Activated CD8-positive, alpha-beta memory T cell treated with anti-CD3 and anti-CD28 coated beads, Interleukin-2, amount 50 U/mL, for 1 hour (primary cell): ENCODE measurements around the gene NCAPG2.
"Not testable (repeated sequence)": the region's sequence is repeated elsewhere in the genome, so short reads cannot be mapped to it uniquely, and the experiment has no call there.

ENCODE experiments used
- DNase-seq: peaks from one replicate; pipeline ENCODE4 v3.0.0-alpha.2; 2020; ENCODE audit errors: extremely low read depth

NCAPG2 gene

DNA sequence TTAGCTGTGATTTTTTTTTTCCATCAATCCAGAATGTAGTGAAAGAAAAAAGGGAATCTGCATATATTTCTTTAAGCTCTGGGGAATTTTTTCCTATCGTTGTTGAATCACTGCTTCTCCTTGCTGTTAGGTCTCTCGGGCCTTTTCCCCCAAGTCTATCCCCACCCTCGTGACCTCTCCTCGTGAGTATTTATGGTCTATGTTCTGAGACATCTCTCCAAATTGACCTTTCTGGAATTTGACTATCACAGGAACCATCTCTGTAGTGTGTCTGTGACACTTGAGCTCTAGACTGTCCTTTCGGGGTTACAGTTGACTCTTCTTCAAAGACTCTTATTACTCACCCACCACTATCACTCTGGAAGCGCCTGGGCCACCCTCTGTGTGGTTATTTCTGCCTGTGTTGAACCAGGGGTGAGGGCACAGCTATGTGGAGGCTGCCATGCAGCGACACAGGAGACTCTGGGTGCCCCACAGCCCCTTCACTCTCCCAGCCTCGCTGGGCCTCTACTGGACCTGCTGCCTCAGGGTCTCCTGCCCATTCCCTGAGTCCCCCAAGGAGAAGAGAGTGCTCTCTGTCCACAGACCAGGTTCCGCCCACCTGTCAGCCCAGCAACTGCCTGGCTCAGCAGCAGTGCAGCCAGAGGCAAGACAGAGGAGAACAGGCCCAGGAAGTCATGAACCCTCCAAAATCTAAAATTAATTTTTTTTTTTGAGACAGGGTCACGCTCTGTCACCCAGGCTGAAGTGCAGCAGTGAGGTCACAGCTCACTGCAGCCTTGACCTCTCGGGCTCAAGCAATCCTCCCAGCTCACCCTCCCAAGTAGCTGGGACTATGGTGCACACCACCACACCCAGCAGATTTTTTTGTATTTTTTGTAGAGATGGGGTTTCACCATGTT, 71.3 kb downstream of the NCAPG2 start:
- DNase-seq, result no peak

DNA sequence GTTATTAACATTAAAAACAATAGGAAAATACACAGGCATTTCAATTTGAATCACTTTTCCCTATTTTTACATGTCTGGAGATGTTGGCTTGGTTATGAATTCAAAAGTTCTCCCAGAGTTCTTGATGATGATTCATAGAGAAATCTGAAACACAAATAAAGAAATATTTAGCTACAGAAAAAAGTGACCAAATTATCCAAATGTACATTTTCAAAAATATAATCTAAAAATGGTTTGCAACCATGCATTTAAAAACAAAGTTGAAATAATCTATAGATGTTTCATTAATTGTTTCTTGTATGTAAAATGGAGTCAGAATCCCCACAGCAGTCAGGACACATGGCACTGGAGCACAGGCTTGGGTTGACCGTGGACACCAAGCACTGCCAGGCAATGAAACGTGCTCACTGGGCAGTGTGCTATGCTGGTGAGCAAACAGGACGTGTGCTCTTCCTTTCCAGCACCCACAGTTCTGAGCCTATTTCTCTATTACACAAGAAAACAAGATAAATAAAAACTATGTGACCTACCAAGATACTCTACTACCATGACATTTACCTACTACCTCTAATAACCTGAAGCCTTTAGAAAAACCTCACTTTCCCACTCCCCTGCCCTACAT, 72.9 kb downstream of the NCAPG2 start:
- DNase-seq, result no peak

DNA sequence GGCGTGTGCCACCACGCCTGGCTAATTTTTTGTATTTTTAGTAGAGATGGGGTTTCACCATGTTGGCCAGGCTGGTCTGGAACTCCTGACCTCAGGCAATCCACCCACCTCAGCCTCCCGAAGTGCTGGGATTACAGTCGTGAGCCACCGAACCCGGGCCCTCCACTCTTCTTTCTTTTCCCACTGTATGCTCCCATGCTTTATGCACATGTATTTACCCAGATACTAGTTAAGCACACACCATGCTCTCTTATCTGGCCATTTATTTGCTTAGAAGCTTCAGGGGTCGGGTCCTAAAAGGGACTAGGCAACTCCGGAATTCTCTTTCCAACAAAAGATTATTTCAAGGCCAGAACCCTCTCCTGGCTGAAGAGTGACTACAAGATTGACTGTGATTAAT, 78.3 kb downstream of the NCAPG2 start:
- not testable (repeated sequence) for DNase-seq

DNA sequence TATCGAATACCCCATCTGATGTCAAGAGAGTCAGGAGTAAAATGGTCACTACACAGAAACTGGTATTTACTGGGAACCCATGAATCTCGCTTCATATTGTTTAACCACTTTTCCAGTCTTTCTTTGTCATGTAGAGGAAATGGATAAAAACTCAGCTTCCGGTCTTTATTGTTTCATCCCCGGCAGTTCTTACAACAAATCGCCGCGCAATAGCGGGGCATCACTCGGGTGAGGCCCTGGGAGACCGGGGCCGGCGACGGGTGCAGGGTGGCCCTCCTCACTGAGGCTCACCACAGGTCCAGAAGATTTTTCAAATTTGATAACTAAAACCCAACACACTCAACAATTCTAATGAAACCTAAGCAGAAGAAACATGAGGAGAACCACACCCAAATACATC, 81.4 kb downstream of the NCAPG2 start:
- DNase-seq, result no peak

DNA sequence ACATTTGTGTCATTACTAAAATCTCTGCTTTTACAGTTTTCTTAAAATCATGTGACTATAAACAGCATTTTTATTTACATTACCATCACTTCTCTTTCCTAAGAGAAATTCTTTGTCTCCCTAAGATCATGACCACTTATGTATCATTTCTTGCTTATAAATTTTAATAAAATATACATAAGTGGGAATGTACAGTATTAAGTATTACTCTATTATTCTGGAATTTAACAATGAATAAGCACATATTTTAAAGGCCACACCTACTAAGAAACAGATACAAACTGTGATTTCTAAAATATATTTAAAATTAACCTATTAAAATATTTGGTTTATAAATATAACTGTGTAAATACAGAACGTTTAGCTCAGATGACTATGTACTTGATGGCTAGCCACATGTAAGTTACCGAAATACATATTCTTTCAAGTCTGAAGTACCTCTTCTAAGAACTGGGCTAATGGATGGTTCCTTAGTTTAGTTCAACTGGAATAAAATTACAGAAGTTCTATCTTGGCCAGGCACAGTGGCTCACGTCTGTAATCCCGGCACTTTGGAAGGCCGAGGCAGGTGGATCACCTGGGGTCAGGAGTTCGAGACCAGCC, 83.7 kb downstream of the NCAPG2 start:
- no peak for DNase-seq

DNA sequence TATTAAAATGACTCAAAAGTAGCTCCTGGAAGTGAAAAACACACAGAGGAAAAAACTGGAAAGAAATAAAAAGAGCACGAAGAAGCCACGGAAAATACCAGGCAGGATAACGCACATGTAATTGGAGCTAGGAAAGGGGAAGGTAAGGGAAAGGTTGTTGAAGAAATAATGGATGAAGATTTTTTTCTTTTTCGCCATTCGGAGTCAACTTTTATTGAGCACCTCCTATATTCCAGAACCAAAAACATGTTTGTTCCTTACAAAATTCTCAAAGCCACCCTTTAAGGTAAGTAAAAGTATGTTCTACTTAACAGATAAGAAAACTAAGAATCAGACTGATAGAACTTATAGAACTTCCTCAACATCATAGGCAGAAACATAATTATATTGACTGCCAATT, 84.2 kb downstream of the NCAPG2 start:
- no peak for DNase-seq

DNA sequence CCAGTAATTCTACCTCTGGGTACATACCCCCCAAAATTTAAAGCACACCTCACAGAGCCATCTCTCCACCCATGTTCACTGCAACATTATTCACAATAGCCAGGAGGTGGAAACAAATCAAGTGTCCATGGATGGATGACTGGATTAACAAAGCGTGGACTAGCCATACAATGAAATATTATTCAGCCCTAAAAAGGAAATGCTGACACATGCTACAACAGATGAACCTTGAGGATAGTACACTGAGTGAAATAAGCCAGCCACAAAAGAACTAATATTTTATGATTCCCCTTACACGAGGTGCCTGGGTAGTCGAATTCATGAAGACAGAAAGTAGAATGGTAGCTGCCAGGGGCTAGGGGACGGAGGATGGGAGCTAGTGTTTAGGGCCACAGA, 85.9 kb downstream of the NCAPG2 start:
- no peak for DNase-seq

DNA sequence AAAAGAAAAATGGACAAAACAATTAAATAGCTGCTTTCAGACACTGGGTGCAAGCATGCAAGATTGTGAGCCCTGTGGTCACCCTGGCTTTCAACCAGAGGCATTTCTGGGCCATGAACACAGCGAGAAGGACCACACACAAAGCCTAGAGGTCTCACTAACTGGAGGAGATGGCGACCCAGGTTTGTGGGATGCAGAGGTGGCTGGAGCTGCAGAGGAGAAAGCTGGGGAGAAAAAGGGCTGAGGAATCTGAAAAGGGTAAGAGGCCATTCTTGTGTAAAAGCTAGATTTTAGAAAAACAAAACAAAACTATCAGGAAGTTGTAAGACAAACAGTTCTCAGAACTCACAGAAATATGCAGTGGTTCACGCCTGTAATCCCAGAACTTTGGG, 86.9 kb downstream of the NCAPG2 start:
- DNase-seq, result no peak

DNA sequence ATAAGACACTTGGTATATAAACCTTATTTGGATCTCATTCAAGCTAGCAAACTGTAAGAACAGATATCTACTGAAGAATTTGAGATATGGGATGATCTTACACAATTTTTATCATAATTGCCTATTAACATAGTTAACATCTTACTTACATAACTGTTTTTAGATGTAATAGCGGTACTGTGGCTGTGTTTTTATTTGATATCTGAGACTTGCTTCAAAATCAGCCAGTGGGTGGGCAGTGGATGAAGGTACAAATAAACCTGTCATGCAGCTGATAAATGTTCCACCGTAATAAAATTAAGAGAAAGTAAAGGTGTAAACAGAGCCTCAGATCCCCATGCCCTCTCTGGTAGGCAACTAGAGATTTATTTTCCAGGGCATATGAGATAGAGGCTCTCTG, 88.6 kb downstream of the NCAPG2 start:
- DNase-seq, result no peak

DNA sequence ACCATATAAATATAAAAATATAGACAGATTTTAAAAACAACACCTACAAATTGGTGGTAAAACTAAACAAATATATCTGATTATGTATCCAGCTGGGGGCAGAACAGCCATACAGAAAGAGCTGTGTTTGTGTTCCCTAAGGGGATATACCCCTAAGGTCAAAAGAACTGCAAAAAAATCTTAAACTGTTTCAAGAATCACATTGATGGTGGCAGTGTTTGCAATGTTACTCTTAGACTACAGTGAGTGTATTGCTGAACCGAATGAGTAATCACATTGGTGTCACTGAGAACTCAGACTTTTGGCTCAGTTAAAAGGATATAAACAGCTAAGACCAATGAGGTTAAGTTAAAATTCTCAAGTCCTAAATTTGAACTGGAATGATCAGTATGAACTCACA, 89.9 kb downstream of the NCAPG2 start:
- no peak for DNase-seq

DNA sequence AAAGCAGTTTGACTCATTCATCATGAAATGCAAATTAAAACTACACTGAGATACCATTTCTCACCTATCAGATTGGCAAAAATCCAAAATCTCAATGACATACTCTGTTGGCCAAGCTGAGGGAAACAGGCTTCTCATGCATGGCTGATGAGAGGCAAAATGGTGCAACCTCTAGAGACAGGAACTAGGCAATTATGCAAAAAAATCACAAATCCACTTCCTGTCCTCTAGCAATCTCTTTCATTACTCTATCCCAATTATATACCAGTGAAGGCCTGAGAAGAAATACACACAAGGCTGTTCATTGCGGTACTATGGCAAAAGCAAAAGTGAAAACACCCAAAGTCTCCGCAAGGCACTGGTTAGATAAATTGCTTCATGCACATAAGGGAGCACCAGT, 91.1 kb downstream of the NCAPG2 start:
- DNase-seq, result no peak

DNA sequence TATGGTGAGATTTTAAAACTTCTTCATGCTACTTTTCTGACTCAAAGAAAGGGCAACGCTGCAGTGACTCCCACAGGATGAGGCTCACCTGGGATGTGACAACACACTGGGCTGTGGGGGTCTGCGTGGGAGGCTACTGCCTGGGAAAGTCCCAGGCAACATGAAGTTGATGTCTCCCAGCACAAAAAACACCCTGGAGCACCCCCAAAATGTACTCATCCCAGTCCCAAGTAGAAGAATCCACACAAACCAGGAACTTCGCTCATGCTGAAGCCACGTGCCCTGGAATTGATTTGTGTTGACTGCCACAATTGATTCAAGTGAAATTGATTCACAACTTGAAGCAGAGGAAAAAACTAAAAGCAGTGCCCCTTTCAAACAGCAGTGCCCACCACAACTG, 92.1 kb downstream of the NCAPG2 start:
- no peak for DNase-seq

DNA sequence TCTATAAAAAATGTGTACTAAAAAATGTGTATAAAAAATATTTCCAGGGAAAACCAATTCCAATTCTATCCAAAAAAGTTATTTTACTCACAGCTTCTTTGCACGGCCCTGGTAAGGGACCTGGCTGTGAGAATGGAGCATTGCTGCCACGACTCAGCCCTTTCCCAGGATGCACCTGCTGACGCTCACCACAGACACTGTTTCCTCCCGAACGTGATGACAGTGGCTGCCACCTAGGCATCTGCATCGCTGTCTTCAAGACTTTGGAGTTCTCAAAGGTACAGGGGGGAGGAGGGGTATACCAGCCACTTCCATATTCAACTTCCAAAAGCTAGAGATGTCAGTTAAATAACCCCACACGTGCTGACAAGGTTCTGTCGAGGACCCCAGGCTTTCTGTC, 93.1 kb downstream of the NCAPG2 start:
- DNase-seq, result no peak

DNA sequence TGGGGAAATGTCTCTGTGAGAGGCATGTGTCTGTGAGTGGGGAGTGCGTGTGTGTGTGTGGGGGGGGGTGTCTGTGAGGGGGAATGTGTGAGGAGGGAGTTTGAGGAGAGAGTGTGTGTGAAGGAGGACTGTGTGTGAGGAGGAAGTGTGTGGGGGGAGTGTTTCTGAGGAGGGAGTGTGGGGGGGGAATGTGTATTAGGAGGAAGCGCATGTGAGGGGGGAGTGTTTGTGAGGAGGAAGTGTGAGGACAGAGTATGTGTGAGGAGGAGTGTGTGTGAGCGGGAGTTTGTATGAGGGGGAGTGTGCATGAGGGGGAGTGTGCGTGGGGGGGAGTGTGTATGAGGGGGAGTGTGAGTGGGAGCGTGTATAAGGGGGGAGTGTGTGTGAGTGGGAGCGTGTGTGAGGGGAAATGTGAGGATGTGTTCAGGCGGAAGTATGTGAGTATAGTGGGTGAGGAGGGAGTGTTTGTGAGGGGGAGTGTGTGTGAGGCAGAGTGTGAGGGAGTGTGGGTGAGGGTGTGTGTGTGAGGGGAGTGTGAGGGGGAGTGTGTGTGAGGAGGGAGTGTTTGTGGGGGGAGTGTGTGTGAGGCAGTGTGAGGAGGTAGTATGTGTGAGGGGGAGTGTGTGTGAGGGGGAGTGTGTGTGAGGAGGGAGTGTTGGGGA, 95.2 kb downstream of the NCAPG2 start:
- DNase-seq, result no peak

DNA sequence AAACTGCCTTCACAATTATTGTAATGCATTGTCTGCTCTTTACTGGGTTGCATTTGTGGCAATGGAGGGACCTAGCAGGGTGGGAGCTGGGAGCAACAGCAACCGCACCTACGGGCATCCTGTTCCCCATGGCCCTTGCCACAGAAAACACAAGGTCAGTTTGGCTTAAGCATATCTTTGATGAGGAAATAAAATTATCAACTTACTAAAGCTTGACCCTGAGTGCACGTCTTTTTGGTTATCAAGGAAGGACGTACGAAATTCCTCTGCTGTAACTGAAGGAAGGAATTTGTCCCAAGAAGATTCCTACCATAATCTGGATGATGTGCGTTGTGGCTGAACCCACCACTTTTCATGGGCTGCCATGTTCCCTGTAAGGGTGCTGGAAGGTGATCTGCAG, 97.0 kb downstream of the NCAPG2 start:
- DNase-seq, result no peak

DNA sequence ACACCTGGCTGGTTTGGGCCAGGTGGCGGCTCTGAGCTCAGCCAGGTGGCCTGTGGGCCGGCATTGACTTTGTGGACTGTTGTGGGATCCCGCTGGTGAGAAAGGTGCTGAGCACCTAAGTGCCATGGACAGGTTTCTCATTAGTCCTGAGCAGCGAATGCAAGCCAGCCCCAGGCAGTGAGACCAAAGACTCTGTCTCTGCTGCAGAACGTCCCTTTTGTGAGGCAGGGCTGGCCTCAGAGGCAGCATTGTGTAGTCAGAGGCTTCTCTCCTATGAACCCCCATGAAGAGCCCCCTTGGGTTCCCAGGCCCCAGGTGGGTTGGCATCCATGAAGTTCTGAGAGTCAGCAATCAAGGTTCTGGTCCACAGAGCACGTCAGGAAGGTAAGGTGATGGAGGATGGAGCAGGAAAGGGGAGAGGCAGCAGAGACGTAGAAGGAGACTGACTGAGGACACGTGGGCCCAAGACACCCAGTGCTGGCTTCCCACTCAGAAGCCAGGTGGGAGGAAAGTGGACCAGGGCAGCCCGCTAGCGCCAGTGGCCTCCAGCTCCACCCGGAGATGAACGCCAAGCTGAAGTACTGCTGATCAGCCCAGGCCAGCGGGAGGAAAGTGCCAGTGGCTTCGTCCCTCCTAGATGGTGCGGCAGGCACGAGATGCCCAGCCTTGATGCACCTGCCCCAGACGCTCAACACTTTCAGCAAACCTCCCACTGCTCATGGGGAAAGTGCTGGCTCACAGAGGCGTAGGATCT, 97.8 kb downstream of the NCAPG2 start:
- no peak for DNase-seq

DNA sequence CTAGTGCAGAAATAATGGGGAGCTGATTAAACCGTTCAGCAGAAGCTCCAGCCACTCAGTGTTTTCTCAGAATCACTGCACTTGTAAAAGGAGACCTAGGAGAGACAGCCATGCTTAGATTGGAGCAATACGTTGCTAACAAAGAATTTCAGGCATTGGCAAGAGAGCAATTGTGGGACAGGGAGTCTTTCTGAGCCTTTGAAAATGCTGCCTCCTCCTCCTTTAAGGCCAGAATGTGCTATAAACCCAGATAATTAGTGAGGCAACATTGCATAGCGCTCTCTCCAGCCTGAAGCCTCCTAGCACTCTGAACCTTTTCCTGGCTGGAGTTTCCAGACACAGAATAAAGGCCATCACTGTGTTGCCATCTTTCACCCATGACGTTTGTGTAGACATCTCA, 98.5 kb downstream of the NCAPG2 start:
- DNase-seq, result no peak

DNA sequence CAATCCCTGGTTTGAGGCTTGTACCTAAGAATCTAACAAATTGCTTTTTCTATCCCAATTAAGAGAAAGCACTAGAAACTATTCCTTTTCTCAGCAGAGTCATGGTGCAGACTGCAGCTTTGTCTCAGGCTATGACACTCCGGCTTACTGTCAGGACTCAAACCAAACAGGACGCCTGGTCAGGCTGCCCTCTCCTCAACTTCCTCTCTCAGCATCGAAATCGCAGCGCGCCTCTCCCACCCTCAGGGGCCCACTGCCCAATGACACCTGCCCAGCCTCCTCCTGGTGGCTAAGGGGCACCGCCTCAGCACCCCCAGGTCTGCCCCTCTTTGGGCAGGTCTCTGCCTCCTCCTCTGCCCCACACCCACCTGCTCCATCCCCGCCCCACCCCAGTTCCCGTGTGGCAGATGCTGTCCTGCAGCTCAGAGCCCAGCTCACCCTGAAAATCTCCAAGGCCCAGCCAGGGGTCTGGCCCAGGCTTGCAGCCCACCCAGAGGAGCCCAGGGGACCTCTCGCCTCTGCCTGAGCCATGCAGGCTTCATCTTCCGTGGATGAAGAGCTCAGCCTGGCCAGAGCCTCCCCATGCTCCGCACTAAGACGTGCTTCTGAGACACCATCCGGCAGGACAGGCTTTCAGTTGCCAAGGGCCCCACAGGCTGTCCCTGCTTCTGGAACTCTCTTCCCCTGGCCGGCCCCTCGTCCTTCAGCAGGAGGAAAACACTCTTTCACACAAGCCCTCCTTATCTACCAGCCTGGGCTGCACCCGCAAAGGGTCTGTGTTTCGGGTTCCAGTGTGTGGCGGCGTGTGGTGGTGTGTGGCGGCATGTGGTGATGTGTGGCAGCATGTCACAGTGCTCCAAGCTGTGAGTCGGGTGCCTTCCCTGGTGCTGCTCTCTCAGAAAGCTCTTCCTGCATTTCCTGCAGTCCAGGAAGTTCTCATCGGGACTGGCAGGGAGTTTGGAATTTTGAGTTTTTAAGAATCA, 100.5 kb downstream of the NCAPG2 start:
- no peak for DNase-seq

DNA sequence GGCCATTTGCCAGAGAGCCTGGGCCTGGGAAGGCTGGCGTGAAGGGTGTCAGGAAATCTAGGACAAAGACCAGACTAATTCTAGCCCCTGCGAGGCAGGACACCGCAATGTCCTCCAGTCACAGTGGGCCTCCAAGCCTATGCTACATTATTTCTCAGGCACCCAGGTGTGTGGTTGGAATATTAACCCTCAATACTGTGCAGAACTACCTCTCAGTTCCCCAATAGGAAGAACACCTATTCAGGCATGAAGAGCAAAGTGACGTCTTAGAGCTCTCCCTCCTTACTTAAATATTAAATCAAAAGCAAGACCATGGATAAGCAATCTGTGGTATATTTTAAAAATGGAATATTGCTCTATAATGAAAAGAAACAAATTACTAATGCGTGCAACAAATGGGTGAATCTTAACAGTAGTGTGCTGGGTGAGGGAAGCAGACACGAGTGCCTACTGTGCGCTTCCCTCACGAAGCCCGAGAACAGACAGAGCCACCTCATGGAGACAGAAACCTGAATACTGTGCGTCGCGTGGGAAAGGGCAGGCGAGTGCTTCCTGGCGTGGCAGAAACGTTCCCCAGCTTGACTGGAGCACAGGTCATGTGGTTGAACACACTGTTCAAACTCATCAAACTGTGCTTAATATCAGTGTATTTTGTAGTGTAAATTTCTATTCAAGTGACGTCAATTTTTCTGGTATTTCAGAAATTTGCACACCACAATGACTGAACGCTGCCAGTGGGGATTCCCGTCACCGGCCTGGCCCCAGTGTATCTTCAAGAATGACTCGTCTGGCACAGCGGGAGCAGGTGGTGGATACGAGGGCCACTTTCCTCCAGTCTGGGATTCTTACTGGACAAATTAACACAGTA, 101.5 kb downstream of the NCAPG2 start:
- no peak for DNase-seq

DNA sequence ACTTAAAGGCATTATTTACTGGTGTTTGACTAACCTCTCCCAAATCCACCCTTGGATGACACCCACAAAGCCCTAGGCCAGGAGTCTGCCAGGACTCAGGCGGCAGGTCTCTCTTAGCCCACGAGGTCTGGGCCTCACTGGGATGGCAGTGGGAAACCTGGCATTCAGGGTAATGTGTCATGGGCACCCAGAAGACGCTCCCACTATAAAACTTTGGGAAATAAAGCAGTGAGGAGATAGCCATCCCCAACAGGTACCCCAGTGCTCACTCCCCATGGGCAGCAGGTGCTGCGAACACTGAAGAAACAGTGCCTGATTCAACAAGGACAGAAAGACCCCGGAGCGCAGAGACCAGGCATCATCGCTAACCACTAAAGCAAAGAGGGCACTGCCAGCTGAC, 102.6 kb downstream of the NCAPG2 start:
- no peak for DNase-seq
